ENCODE data around the gene ERCC1.

- TF ChIP-seq CTCF (IDR thresholded peaks at IDR 0.05): no peak
- TF ChIP-seq POLR2AphosphoS5 (IDR thresholded peaks at IDR 0.05): no peak
- TF ChIP-seq POLR2A (IDR thresholded peaks at IDR 0.05): no peak
Observed at GRCh38 chr19:45462174-45462573, 38.5 kb upstream of the ERCC1 start.

All from transverse colon (tissue), 4 donors.